ENCODE results near the gene IFNL2. TPM values are rescaled to one million over a fixed set of nuclear protein-coding genes. Genes with fewer than 3 reads are reported as not detected.
A peak's percentile ranks its signal among the peaks of the same experiment; 100 is the strongest.
"Not testable (repeated sequence)": the region's sequence is repeated elsewhere in the genome, so short reads cannot be mapped to it uniquely, and the experiment has no call there.

The IFNL2 gene
- total and polyA plus RNA-seq, 3 experiments from 2014 or later, result not detected

GRCh38 chr19:39307822-39308530, 39.8 kb downstream of the IFNL2 start:
- H3K9me3 Mint-ChIP-seq, result no peaks in the 10 kb centered on the region
- H3K4me1 ChIP-seq (ENCODE audit: insufficient read depth, low read length), result no peaks in the 10 kb centered on the region

GRCh38 chr19:39308531-39309304, 40.5 kb downstream of the IFNL2 start:
- H3K27ac Mint-ChIP-seq, result peak overlapping the region in 3 of 8 donors; percentile 17 to 73 (median 63)
- H3K36me3 Mint-ChIP-seq, result peaks cover 2 to 48% (median 10%) of the 10 kb centered on the region in 3 donors
- H3K4me3 Mint-ChIP-seq, result peak overlapping the region in 1 of 7 donors; percentile 26
- POLR2A ChIA-PET, result interaction anchor here (0.7 kb wide), 1 partner anchor 9 kb away, joined by 8 read pairs; no protein-coding TSS in a partner anchor
- Histone ChIP-seq H3K4me1 (ENCODE audit: insufficient read depth, low read length) (no peaks in the 10 kb centered on the region), H3K27me3 (ENCODE audit: insufficient read depth, low read length, poor library complexity, severe bottlenecking) (no peaks in the 10 kb centered on the region), H3K27ac (ENCODE audit: low read depth, low read length) (no peak overlapping the region), H3K9me3 (ENCODE audit: low read length) (no peaks in the 10 kb centered on the region), H3K4me3 (ENCODE audit: low read length) (no peak overlapping the region), H3K36me3 (ENCODE audit: insufficient read depth, low read length) (no peaks in the 10 kb centered on the region)
- H3K9me3 Mint-ChIP-seq, result no peaks in the 10 kb centered on the region
- CTCF ChIA-PET, result interaction anchor here (0.5 kb wide), 1 partner anchor 46 kb away, joined by 3 read pairs; no protein-coding TSS in a partner anchor
- DNase-seq, result peak in 1 of 5 donors; percentile 39
- H3K4me1 Mint-ChIP-seq, result peaks cover 5 to 19% (median 15%) of the 10 kb centered on the region in 3 donors
- H3K27me3 Mint-ChIP-seq, result peaks cover 0 to 1% of the 10 kb centered on the region in 2 donors

More at GRCh38 chr19:39307822-39308530, 39.8 kb downstream of the IFNL2 start:
- no peaks in the 10 kb centered on the region for H3K9me3 ChIP-seq (ENCODE audit: low read length)
- ChIA-PET POLR2A (no interaction called here), CTCF (no interaction called here)
- H3K27ac Mint-ChIP-seq, result no peak overlapping the region
- H3K27me3 ChIP-seq (ENCODE audit: insufficient read depth, low read length, poor library complexity, severe bottlenecking), result no peaks in the 10 kb centered on the region
- no peak overlapping the region for H3K27ac ChIP-seq (ENCODE audit: low read depth, low read length)
- H3K4me3 Mint-ChIP-seq, result no peak overlapping the region
- H3K4me1 Mint-ChIP-seq, result peaks cover 5 to 19% (median 15%) of the 10 kb centered on the region in 3 donors
- no peak overlapping the region for H3K4me3 ChIP-seq (ENCODE audit: low read length)
- DNase-seq, result peak in 1 of 5 donors; percentile 45
- peaks cover 0 to 1% of the 10 kb centered on the region in 2 donors for H3K27me3 Mint-ChIP-seq
- peaks cover 2 to 43% (median 10%) of the 10 kb centered on the region in 3 donors for H3K36me3 Mint-ChIP-seq
- H3K36me3 ChIP-seq (ENCODE audit: insufficient read depth, low read length), result no peaks in the 10 kb centered on the region

GRCh38 chr19:39309305-39309670, 41.1 kb downstream of the IFNL2 start:
- H3K36me3 Mint-ChIP-seq, result peaks cover 2 to 53% (median 10%) of the 10 kb centered on the region in 3 donors
- POLR2A ChIA-PET, result interaction anchor here (0.7 kb wide), 1 partner anchor 10 kb away, joined by 8 read pairs; no protein-coding TSS in a partner anchor

DNA sequence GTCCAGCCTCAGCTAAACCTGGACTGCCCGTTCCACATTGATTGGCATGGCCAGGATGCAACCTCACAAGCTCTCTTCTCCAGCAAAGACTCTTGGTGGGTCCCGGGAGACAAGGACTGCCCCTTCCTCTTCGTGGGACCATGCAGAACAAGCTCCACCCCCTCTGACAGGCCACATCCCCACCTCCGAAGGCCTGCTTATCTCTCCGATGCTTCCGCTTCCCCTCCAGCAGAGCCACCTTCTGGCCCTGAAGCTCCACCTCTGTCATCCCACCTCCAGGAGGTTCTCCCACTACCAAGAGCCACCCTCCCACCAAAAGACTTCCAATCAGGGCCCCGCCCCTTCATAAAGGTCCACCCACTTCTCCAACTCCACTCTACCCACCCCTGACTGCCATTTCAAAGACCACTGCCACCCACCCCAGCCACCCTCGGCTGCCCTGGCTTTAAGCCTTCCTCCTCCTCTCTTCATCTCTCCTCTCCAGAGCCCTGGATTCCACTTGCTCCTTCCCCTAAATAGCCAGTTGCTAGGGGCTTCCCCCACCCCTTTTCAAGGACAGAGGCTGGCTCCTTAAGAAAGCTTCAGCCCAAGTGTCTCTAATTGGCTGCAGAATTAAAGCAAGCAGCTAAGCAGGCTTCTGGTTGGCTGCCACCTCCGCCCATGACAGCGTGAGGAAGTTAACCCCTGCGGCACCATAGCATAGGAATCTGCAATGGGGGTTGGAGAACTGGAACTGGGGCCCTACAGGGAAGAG, 42.5 kb downstream of the IFNL2 start:
- H3K27ac ChIP-seq (ENCODE audit: low read depth, low read length), result peak overlapping the region; percentile 47
- no peaks in the 10 kb centered on the region for H3K4me1 ChIP-seq (ENCODE audit: insufficient read depth, low read length)
- peaks cover 3 to 64% (median 11%) of the 10 kb centered on the region in 3 donors for H3K36me3 Mint-ChIP-seq
- H3K27me3 Mint-ChIP-seq, result no peaks in the 10 kb centered on the region
- DNase-seq, result peak in 1 of 5 donors; percentile 21
- no peaks in the 10 kb centered on the region for H3K36me3 ChIP-seq (ENCODE audit: insufficient read depth, low read length)
- peaks cover 5 to 19% (median 15%) of the 10 kb centered on the region in 3 donors for H3K4me1 Mint-ChIP-seq
- ChIA-PET CTCF (no interaction called here), POLR2A (no interaction called here)
- H3K4me3 Mint-ChIP-seq, result no peak overlapping the region
- H3K27ac Mint-ChIP-seq, result peak overlapping the region in 4 of 8 donors; percentile 29 to 95 (median 66)
- no peaks in the 10 kb centered on the region for H3K27me3 ChIP-seq (ENCODE audit: insufficient read depth, low read length, poor library complexity, severe bottlenecking)
- no peak overlapping the region for H3K4me3 ChIP-seq (ENCODE audit: low read length)
- H3K9me3 Mint-ChIP-seq, result no peaks in the 10 kb centered on the region
- H3K9me3 ChIP-seq (ENCODE audit: low read length), result no peaks in the 10 kb centered on the region

More at GRCh38 chr19:39309305-39309670, 41.1 kb downstream of the IFNL2 start:
- H3K27me3 ChIP-seq (ENCODE audit: insufficient read depth, low read length, poor library complexity, severe bottlenecking); H3K27ac Mint-ChIP-seq; H3K27me3 Mint-ChIP-seq; H3K4me1 ChIP-seq (ENCODE audit: insufficient read depth, low read length); H3K9me3 ChIP-seq (ENCODE audit: low read length); H3K4me3 Mint-ChIP-seq; H3K27ac ChIP-seq (ENCODE audit: low read depth, low read length); H3K4me3 ChIP-seq (ENCODE audit: low read length); H3K36me3 ChIP-seq (ENCODE audit: insufficient read depth, low read length); H3K9me3 Mint-ChIP-seq: not testable (repeated sequence)
- H3K4me1 Mint-ChIP-seq, result peaks cover 5 to 19% (median 15%) of the 10 kb centered on the region in 3 donors
- CTCF ChIA-PET, result interaction anchor here (0.5 kb wide), 1 partner anchor 46 kb away, joined by 3 read pairs; no protein-coding TSS in a partner anchor
- DNase-seq, result peak in 1 of 5 donors; percentile 14

GRCh38 chr19:39314016-39314728, 46.0 kb downstream of the IFNL2 start:
- Histone ChIP-seq H3K36me3 (ENCODE audit: insufficient read depth, low read length) (no peaks in the 10 kb centered on the region), H3K4me3 (ENCODE audit: low read length) (no peak overlapping the region), H3K27ac (ENCODE audit: low read depth, low read length) (no peak overlapping the region), H3K27me3 (ENCODE audit: insufficient read depth, low read length, poor library complexity, severe bottlenecking) (no peaks in the 10 kb centered on the region), H3K9me3 (ENCODE audit: low read length) (no peaks in the 10 kb centered on the region), H3K4me1 (ENCODE audit: insufficient read depth, low read length) (peaks cover 2% of the 10 kb centered on the region)
- peak in 1 of 5 donors; percentile 43 for DNase-seq
- H3K9me3 Mint-ChIP-seq, result no peaks in the 10 kb centered on the region
- H3K4me1 Mint-ChIP-seq, result peaks cover 16 to 34% (median 21%) of the 10 kb centered on the region in 3 donors
- no peaks in the 10 kb centered on the region for H3K27me3 Mint-ChIP-seq
- ChIA-PET POLR2A (no interaction called here), CTCF (interaction anchor here (1.4 kb wide), 1 partner anchor 10 kb away, joined by 3 read pairs; no protein-coding TSS in a partner anchor)
- H3K27ac Mint-ChIP-seq, result no peak overlapping the region
- H3K4me3 Mint-ChIP-seq, result no peak overlapping the region
- H3K36me3 Mint-ChIP-seq, result peaks cover 9 to 67% (median 13%) of the 10 kb centered on the region in 3 donors

GRCh38 chr19:39315933-39316332, 47.7 kb downstream of the IFNL2 start:
- peaks cover 11 to 52% (median 13%) of the 10 kb centered on the region in 3 donors for H3K36me3 Mint-ChIP-seq
- Histone ChIP-seq H3K27me3 (ENCODE audit: insufficient read depth, low read length, poor library complexity, severe bottlenecking) (no peaks in the 10 kb centered on the region), H3K27ac (ENCODE audit: low read depth, low read length) (no peak overlapping the region), H3K4me1 (ENCODE audit: insufficient read depth, low read length) (peaks cover 14% of the 10 kb centered on the region), H3K4me3 (ENCODE audit: low read length) (no peak overlapping the region), H3K36me3 (ENCODE audit: insufficient read depth, low read length) (no peaks in the 10 kb centered on the region), H3K9me3 (ENCODE audit: low read length) (no peaks in the 10 kb centered on the region)
- H3K9me3 Mint-ChIP-seq, result no peaks in the 10 kb centered on the region
- peaks cover 23 to 33% (median 24%) of the 10 kb centered on the region in 3 donors for H3K4me1 Mint-ChIP-seq
- no peak for DNase-seq
- H3K27me3 Mint-ChIP-seq, result no peaks in the 10 kb centered on the region
- POLR2A ChIA-PET, result no interaction called here
- peak overlapping the region in 3 of 8 donors; percentile 46 to 82 (median 55) for H3K27ac Mint-ChIP-seq
- CTCF ChIA-PET, result interaction anchor here (1.0 kb wide), 1 partner anchor 12 kb away, joined by 3 read pairs; no protein-coding TSS in a partner anchor
- no peak overlapping the region for H3K4me3 Mint-ChIP-seq

GRCh38 chr19:39316627-39317321, 48.6 kb downstream of the IFNL2 start:
- H3K27me3 ChIP-seq (ENCODE audit: insufficient read depth, low read length, poor library complexity, severe bottlenecking), result no peaks in the 10 kb centered on the region
- Mint-ChIP-seq H3K4me3 (peak overlapping the region in 1 of 7 donors; percentile 79), H3K27ac (peak overlapping the region in 5 of 8 donors; percentile 20 to 68 (median 46)), H3K36me3 (peaks cover 6 to 44% (median 11%) of the 10 kb centered on the region in 3 donors), H3K27me3 (no peaks in the 10 kb centered on the region), H3K9me3 (no peaks in the 10 kb centered on the region), H3K4me1 (peaks cover 27 to 34% (median 29%) of the 10 kb centered on the region in 3 donors)
- CTCF ChIA-PET, result interaction anchor here (1.0 kb wide), 1 partner anchor 11 kb away, joined by 3 read pairs; no protein-coding TSS in a partner anchor
- H3K36me3 ChIP-seq (ENCODE audit: insufficient read depth, low read length), result no peaks in the 10 kb centered on the region
- DNase-seq, result no peak
- H3K27ac ChIP-seq (ENCODE audit: low read depth, low read length), result no peak overlapping the region
- POLR2A ChIA-PET, result no interaction called here
- peaks cover 14% of the 10 kb centered on the region for H3K4me1 ChIP-seq (ENCODE audit: insufficient read depth, low read length)
- no peaks in the 10 kb centered on the region for H3K9me3 ChIP-seq (ENCODE audit: low read length)
- no peak overlapping the region for H3K4me3 ChIP-seq (ENCODE audit: low read length)
